HG03108 (cell line): Measurements from ENCODE around the gene FRMD8.
A peak's percentile ranks its signal among the peaks of the same experiment; 100 is the strongest.

ENCODE experiments used
- ATAC-seq: cut with Tn5 transposase; IDR thresholded peaks from one replicate; pipeline ENCODE4 v1.9.1; 2021; ENCODE audit warnings: moderate library complexity; ENCODE audit not compliant: unreplicated experiment

The FRMD8 gene

DNA sequence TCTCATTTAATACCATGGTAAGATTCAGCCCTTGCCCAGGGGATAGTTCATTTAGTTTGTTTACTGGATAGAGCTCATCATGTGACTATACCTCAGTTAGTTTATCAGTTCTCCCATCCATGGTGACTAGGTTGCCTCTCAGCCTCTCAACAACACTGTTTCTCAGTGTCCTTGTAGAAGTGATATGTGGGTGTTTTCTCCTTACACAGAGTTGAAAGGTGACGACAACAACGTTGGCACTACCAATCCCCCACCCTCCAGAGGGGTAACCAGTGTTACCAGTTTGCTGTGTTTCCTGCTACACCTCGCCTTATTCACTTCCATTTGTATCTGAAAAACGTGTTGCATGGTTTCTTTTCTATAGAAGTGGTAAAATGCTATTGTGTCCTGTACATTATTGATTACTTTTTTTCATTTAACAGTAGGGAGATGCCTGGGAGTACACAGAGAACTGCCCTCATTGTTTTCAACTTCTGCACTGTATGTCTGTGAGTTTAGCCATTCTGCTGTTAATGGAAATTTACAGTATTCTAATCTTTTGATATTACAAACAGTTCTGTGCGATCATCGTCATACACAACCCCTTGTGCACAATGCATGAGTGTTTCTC, 47.7 kb downstream of the FRMD8 start:
- no peak for ATAC-seq

DNA sequence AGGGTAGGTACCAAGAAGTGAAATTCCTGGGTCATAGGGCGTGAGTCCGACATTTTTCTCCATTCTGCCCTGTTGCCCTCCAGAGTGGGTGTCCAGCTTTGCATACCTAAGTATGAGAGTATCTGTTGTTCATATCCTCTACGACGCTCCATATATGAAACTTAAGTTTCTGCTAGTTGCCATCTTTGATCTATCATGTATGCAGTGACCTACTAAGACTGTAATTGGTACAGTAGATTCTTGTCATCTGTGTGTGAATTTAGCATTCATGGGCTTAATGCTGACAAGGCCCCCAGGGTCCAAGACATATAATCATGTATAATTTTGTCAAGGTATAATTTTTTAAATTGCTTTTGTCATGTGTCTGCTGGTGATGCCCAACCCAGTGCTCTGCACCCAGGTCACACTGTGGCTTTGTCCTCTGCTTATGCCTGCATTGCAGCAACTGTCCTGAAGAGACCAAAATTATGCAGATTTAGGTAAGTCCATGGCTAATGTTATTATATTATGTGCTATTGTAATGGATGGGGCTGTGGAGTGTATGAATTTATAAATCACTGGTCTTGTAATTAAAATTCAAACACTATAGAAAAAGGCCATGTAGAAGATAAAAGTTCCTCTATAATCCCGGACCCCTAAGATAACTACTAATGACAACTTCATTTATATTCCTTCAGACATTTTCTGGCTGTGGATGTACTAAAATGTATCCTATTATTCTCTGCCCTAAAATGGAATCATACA, 48.4 kb downstream of the FRMD8 start:
- ATAC-seq: no peak

GRCh38 chr11:65435411-65435931, 49.0 kb downstream of the FRMD8 start:
- ATAC-seq: no peak

DNA sequence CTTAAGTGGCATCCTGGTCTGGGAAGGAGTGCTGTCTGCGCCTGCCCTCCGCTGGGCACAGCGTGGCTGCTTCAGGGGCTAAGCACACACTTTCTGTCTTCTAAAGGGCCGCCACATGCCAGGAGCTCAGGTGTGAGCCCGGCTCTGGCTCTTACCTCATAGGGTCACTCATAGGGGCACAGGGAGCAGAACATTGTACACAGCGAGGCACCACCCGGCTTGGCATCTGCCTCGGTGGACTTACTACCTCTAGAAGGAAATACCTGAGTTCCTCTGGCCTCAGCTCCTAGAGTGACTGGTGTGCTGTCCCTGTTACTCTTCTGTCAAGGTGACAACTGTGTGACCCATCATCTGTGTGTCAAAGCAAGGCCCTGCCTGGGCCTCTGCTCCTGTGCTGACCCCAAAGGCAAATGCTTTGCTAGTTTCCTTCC, 49.6 kb downstream of the FRMD8 start:
- no peak for ATAC-seq

GRCh38 chr11:65436412-65437032, 50.1 kb downstream of the FRMD8 start:
- no peak for ATAC-seq

- ATAC-seq: no peak
Observed at GRCh38 chr11:65437436-65438227, 51.2 kb downstream of the FRMD8 start.

- no peak for ATAC-seq
Observed at GRCh38 chr11:65438257-65439151, 52.1 kb downstream of the FRMD8 start.

DNA sequence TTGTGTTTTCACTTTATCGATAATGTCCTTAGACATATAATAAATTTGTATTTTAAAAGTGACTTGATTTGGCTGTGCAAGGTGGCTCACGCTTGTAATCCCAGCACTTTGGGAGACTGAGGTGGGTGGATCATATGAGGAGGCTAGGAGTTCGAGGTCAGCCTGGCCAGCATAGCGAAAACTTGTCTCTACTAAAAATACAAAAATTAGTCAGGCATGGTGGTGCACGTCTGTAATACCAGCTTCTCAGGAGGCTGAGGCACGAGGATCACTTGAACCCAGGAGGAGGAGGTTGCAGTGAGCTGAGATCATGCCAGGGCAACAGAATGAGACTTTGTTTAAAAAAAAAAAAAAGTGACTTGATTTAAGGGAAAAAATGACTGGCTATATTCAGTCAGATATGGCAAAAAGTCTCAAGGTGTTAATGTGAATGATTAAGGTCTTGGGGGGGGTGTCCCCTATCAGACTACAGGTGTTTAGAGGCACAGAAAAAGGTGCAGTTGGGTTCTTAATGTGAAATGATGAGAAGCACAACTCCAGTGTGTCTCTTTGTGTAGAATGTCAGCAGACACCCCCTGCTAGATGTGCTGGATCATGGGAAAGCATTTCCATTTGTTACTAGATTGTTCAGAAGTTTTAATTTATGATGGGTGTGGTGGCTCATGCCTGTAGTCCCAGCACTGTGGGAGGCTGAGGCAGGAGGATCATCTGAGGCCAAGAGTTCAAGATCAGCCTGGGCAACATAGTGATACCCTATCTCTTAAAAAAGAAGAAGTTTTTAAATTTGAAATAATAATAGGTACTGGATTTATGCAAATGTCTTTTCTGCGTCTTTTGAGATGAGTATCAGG, 53.1 kb downstream of the FRMD8 start:
- ATAC-seq: no peak

- peak; percentile 41 for ATAC-seq
Observed at GRCh38 chr11:65440831-65441499, 54.5 kb downstream of the FRMD8 start.

- no peak for ATAC-seq
Observed at GRCh38 chr11:65442842-65443331, 56.5 kb downstream of the FRMD8 start.

- no peak for ATAC-seq
Observed at GRCh38 chr11:65444314-65445051, 58.0 kb downstream of the FRMD8 start.

- no peak for ATAC-seq
Observed at GRCh38 chr11:65445101-65445603, 58.7 kb downstream of the FRMD8 start.

- ATAC-seq: no peak
Observed at GRCh38 chr11:65445604-65446445, 59.4 kb downstream of the FRMD8 start.

GRCh38 chr11:65446446-65447277, 60.2 kb downstream of the FRMD8 start:
- ATAC-seq: no peak

DNA sequence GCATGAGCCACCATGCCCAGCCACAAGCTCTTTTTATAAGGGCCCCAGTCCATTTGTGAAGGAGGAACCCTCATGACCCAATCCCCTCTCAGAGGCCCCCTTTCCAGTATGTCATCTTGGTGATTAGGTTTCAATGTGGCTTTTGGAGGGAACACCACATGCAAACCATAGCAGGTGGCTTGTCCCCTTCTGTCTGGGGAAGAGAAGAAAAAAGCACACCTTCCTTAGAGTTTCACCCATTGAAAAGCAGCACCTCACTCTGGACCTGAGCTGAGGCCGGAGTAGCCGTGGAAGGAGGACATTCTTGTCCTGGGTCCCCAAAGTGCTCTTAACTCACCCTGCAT, 61.6 kb downstream of the FRMD8 start:
- ATAC-seq: no peak
